HG02981 (cell line): Measurements from ENCODE around the gene ITGA3.

Source experiments
- ATAC-seq: cut with Tn5 transposase; IDR thresholded peaks from one replicate; pipeline ENCODE4 v1.9.1; 2021; ENCODE audit warnings: mild to moderate bottlenecking, moderate library complexity; ENCODE audit not compliant: unreplicated experiment

The ITGA3 gene

GRCh38 chr17:50055426-50056216 is at the start of gene ITGA3:
ITGA3 (plus strand) TSS chr17:50056110; CDS start chr17:50056440, 330 bp downstream.
- no peak for ATAC-seq

- no peak for ATAC-seq
Observed at GRCh38 chr17:50009282-50009681, 46.6 kb upstream of the ITGA3 start.

GRCh38 chr17:50013079-50013478 is 42.8 kb upstream of the ITGA3 start:
- no peak for ATAC-seq

GRCh38 chr17:50014471-50015088 is 41.3 kb upstream of the ITGA3 start:
- ATAC-seq = no peak

GRCh38 chr17:50015146-50015545 is 40.8 kb upstream of the ITGA3 start:
- ATAC-seq = no peak

- ATAC-seq = no peak
Observed at GRCh38 chr17:50018909-50019308, 37.0 kb upstream of the ITGA3 start.

- no peak for ATAC-seq
Observed at GRCh38 chr17:50020841-50021599, 34.9 kb upstream of the ITGA3 start.

GRCh38 chr17:50021681-50022370 is 34.1 kb upstream of the ITGA3 start:
- no peak for ATAC-seq

GRCh38 chr17:50022463-50023130 is 33.3 kb upstream of the ITGA3 start:
- ATAC-seq = no peak

- no peak for ATAC-seq
Observed at GRCh38 chr17:50023520-50023919, 32.4 kb upstream of the ITGA3 start.

GRCh38 chr17:50024808-50025207 is 31.1 kb upstream of the ITGA3 start:
- ATAC-seq = no peak

GRCh38 chr17:50026046-50026675 is 29.7 kb upstream of the ITGA3 start:
- no peak for ATAC-seq

- no peak for ATAC-seq
Observed at GRCh38 chr17:50026837-50027171, 29.1 kb upstream of the ITGA3 start.

GRCh38 chr17:50027172-50027880 is 28.6 kb upstream of the ITGA3 start:
- ATAC-seq = no peak

- no peak for ATAC-seq
Observed at GRCh38 chr17:50027881-50028735, 27.8 kb upstream of the ITGA3 start.

- ATAC-seq = no peak
Observed at GRCh38 chr17:50028736-50029120, 27.2 kb upstream of the ITGA3 start.

- no peak for ATAC-seq
Observed at GRCh38 chr17:50029185-50029584, 26.7 kb upstream of the ITGA3 start.

GRCh38 chr17:50033316-50033715 is 22.6 kb upstream of the ITGA3 start:
- ATAC-seq = no peak
